ENCODE data around the gene ATP6V1C2.

ATP6V1C2 gene

GRCh38 chr2:10826625-10827024 is 105.2 kb downstream of the ATP6V1C2 start:
- CTCF ChIA-PET = no interaction called here
- DNase-seq (ENCODE audit: extremely low spot score) = no peak
- TF ChIP-seq TARDBP (IDR thresholded peaks at IDR 0.05) = no peak
- TF ChIP-seq PKNOX1 (IDR thresholded peaks at IDR 0.05) = no peak
- no peak for TF ChIP-seq FOXK2 (IDR thresholded peaks at IDR 0.05)
- TF ChIP-seq NFRKB (IDR thresholded peaks at IDR 0.05) = no peak
- TF ChIP-seq L3MBTL2 (conservative IDR thresholded peaks at IDR 0.05) = no peak
- no peak for TF ChIP-seq CTBP1 (IDR thresholded peaks at IDR 0.05; ENCODE audit: borderline replicate concordance)
- no peak for TF ChIP-seq BHLHE40 (IDR thresholded peaks at IDR 0.05; ENCODE audit: borderline replicate concordance)
- no peak for TF ChIP-seq ARNT (IDR thresholded peaks at IDR 0.05)
- TF ChIP-seq HDGF (IDR thresholded peaks at IDR 0.05; ENCODE audit: borderline replicate concordance) = no peak
- TF ChIP-seq FOXA1 (IDR thresholded peaks at IDR 0.05) = no peak
- no peak for TF ChIP-seq FOXM1 (IDR thresholded peaks at IDR 0.05; ENCODE audit: borderline replicate concordance)
- TF ChIP-seq LEF1 (IDR thresholded peaks at IDR 0.05; ENCODE audit: borderline replicate concordance) = no peak
- no peak for TF ChIP-seq ZNF384 (IDR thresholded peaks at IDR 0.05)
- no peak for TF ChIP-seq SP1 (IDR thresholded peaks at IDR 0.05)
- no peak for TF ChIP-seq SUZ12 (IDR thresholded peaks at IDR 0.05)
- TF ChIP-seq ELF4 (IDR thresholded peaks at IDR 0.05) = no peak
- POLR2A ChIA-PET = no interaction called here

- TF ChIP-seq ARNT (IDR thresholded peaks at IDR 0.05) (no peak), SUZ12 (IDR thresholded peaks at IDR 0.05) (no peak), ZNF384 (IDR thresholded peaks at IDR 0.05) (no peak), CTBP1 (IDR thresholded peaks at IDR 0.05; ENCODE audit: borderline replicate concordance) (no peak), ELF4 (IDR thresholded peaks at IDR 0.05) (no peak), BHLHE40 (IDR thresholded peaks at IDR 0.05; ENCODE audit: borderline replicate concordance) (no peak), SP1 (IDR thresholded peaks at IDR 0.05) (no peak), FOXA1 (IDR thresholded peaks at IDR 0.05) (no peak), LEF1 (IDR thresholded peaks at IDR 0.05; ENCODE audit: borderline replicate concordance) (no peak), HDGF (IDR thresholded peaks at IDR 0.05; ENCODE audit: borderline replicate concordance) (no peak), FOXK2 (IDR thresholded peaks at IDR 0.05) (no peak), L3MBTL2 (conservative IDR thresholded peaks at IDR 0.05) (no peak), PKNOX1 (IDR thresholded peaks at IDR 0.05) (no peak), NFRKB (IDR thresholded peaks at IDR 0.05) (no peak)
- no peak for DNase-seq (ENCODE audit: extremely low spot score)
- CTCF ChIA-PET = no interaction called here
- POLR2A ChIA-PET = no interaction called here
Observed at GRCh38 chr2:10828346-10828745, 106.9 kb downstream of the ATP6V1C2 start.

DNA sequence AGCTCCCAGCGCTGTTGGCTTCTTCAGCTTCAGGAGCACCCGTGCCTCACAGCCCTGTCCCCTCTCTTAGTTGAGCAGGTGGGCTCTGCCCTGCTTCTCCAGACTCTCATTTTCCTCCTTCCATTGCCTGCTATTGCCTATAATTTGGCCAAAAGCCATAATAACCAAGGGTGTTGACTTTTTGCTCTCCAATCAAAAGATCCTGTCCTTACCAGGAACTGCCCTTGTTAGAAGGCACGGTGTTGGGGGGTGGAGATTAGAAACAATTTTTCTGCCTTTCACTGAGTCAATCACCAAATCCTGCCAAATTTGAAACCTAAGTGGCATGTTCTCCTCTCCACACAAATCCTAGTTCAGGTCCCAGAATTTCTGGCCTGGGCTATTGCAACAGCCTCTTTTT is 107.9 kb downstream of the ATP6V1C2 start:
- TF ChIP-seq NFRKB (IDR thresholded peaks at IDR 0.05) = no peak
- no peak for TF ChIP-seq TARDBP (IDR thresholded peaks at IDR 0.05)
- TF ChIP-seq ELF4 (IDR thresholded peaks at IDR 0.05) = no peak
- TF ChIP-seq FOXM1 (IDR thresholded peaks at IDR 0.05; ENCODE audit: borderline replicate concordance) = no peak
- TF ChIP-seq SP1 (IDR thresholded peaks at IDR 0.05) = no peak
- TF ChIP-seq FOXK2 (IDR thresholded peaks at IDR 0.05) = no peak
- TF ChIP-seq BHLHE40 (IDR thresholded peaks at IDR 0.05; ENCODE audit: borderline replicate concordance) = no peak
- TF ChIP-seq LEF1 (IDR thresholded peaks at IDR 0.05; ENCODE audit: borderline replicate concordance) = no peak
- no peak for TF ChIP-seq ZNF384 (IDR thresholded peaks at IDR 0.05)
- no peak for TF ChIP-seq SUZ12 (IDR thresholded peaks at IDR 0.05)
- TF ChIP-seq FOXA1 (IDR thresholded peaks at IDR 0.05) = no peak
- TF ChIP-seq L3MBTL2 (conservative IDR thresholded peaks at IDR 0.05) = no peak
- ChIA-PET CTCF (interaction anchor here (1.0 to 1.4 kb wide), 2 partner anchors 12 to 295 kb away, joined by 3 read pairs; no protein-coding TSS in a partner anchor), POLR2A (no interaction called here)
- no peak for DNase-seq (ENCODE audit: extremely low spot score)

DNA sequence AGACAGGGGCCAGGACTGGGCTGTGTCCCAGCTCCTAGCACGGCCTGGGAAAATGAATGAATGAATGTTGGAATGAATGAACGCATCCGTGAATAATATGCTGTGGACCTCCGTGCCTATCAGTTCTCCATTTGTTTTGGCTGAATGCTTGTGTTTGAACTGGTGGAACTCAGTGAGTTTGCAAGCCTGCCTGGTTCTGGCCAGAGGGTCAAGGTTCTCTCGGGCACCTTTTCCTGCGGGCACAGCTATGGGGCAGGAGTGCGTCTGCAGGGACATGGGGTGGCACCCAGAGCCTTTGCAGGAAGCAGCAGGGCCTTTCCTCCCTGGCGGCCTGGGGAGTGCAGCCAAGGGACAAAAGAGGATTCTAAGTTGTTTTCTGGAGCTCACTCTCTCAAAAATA is 108.8 kb downstream of the ATP6V1C2 start:
- no peak for DNase-seq (ENCODE audit: extremely low spot score)
- ChIA-PET POLR2A (no interaction called here), CTCF (interaction anchor here (1.0 to 1.4 kb wide), 4 partner anchors 13 to 294 kb away, joined by 3 to 6 read pairs (median 4); partner anchors contain the start of gene PDIA6)
- TF ChIP-seq FOXK2 (IDR thresholded peaks at IDR 0.05) (no peak), SP1 (IDR thresholded peaks at IDR 0.05) (no peak), NFRKB (IDR thresholded peaks at IDR 0.05) (no peak), L3MBTL2 (conservative IDR thresholded peaks at IDR 0.05) (no peak), PKNOX1 (IDR thresholded peaks at IDR 0.05) (no peak), ELF4 (IDR thresholded peaks at IDR 0.05) (no peak), TARDBP (IDR thresholded peaks at IDR 0.05) (no peak), CTBP1 (IDR thresholded peaks at IDR 0.05; ENCODE audit: borderline replicate concordance) (no peak), FOXA1 (IDR thresholded peaks at IDR 0.05) (no peak), SUZ12 (IDR thresholded peaks at IDR 0.05) (no peak), FOXM1 (IDR thresholded peaks at IDR 0.05; ENCODE audit: borderline replicate concordance) (no peak), ZNF384 (IDR thresholded peaks at IDR 0.05) (no peak), BHLHE40 (IDR thresholded peaks at IDR 0.05; ENCODE audit: borderline replicate concordance) (no peak), ARNT (IDR thresholded peaks at IDR 0.05) (no peak), HDGF (IDR thresholded peaks at IDR 0.05; ENCODE audit: borderline replicate concordance) (no peak), LEF1 (IDR thresholded peaks at IDR 0.05; ENCODE audit: borderline replicate concordance) (no peak)

DNA sequence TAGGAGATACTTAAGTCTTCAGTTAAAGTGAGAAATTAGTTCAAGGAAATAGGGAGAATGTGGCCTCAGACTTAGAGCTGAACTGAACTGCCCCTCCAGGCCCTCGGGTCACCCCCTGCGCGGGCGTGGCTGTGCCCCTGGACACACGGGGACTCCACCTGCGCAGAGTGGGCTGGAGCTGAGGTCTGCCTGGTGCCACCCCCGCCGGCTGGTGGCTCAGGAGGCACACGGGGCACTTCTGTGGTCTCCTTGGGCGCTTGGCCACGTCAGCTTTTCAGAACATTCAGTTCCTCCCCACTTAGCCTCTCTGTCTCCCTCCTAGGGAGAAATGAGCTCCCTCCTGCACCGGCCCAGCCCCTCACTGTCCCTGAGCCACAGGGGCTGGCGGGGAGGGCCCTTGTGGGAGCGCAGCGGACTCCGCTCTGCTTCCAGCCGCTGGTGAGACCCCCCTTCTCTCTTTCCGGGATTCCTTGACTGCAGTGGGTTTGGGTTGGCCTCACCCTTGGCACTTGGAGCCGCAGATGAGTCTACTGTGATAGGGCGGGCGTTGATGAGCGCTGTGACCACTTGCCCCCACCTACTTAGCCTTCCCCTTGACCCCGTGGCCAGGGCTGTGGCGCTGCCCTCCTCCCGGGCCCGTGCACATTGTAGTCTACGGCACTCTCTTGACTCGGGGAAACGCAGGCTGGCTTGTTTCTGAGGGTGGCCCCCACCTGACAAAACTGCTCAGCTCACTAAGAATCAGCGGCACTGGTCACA is 109.4 kb downstream of the ATP6V1C2 start:
- DNase-seq (ENCODE audit: extremely low spot score) = no peak
- POLR2A ChIA-PET = interaction anchor here (1.2 to 1.8 kb wide), 2 partner anchors 14 to 19 kb away, joined by 3 to 7 read pairs; partner anchors contain the start of gene PDIA6
- no peak for TF ChIP-seq PKNOX1 (IDR thresholded peaks at IDR 0.05)
- CTCF ChIA-PET = interaction anchor here (0.6 to 1.4 kb wide), 5 partner anchors 13 to 752 kb away, joined by 3 to 6 read pairs (median 3); partner anchors contain the start of gene PDIA6
